Breast epithelium (tissue), 4 donors: Measurements from ENCODE around the gene USP2. TPM values are rescaled to one million over a fixed set of nuclear protein-coding genes. Genes with fewer than 3 reads are reported as not detected.

Experiments
- DNase-seq, 2 donors: peaks; one replicate each; pipeline ENCODE4 v3.0.0-alpha.2; 2019; ENCODE audit warnings: low spot score in 2 of 2
- H3K27ac ChIP-seq, 2 donors: fragments of 200-600 bp; sonication (generic) in 1 of 2; one replicate each; pipeline ENCODE4 v1.5.1; 2016 to 2019; ENCODE audit warnings: mild to moderate bottlenecking in 1 of 2
- H3K27me3 ChIP-seq, 2 donors: fragments of 200-600 bp; sonication (generic) in 1 of 2; one replicate each; pipeline versions ENCODE4 v1.5.1 to v1.6.0; 2017 to 2019; ENCODE audit warnings: control low read depth in 1 of 2, mild to moderate bottlenecking in 1 of 2
- H3K36me3 ChIP-seq: fragments of 200-600 bp; one replicate; pipeline ENCODE4 v1.5.1; 2019
- H3K4me1 ChIP-seq, 2 donors: fragments of 200-600 bp; sonication (generic); one replicate each; pipeline ENCODE4 v1.5.1; 2016 to 2019; ENCODE audit warnings: control low read depth in 1 of 2
- H3K4me3 ChIP-seq, 3 donors: fragments of 200-600 bp; sonication (generic); 1 replicate in 2 of 3; 2 replicates in 1 of 3; pipeline ENCODE4 v1.5.1; 2016 to 2019; ENCODE audit warnings: mild to moderate bottlenecking in 3 of 3, moderate library complexity in 2 of 3
- H3K9me3 ChIP-seq, 2 donors: fragments of 200-600 bp; sonication (generic) in 1 of 2; one replicate each; pipeline ENCODE4 v1.5.1; 2016 to 2019; ENCODE audit warnings: control low read depth in 1 of 2
- CTCF ChIP-seq, 3 donors: fragments of 450-650 bp; IDR thresholded peaks; one replicate each; pipeline ENCODE4 v1.5.1; 2016 to 2017; ENCODE audit warnings: antibody characterized with exemption in 3 of 3, mild to moderate bottlenecking in 3 of 3, moderate library complexity in 3 of 3
- POLR2A ChIP-seq: fragments of 450-650 bp; IDR thresholded peaks from one replicate; pipeline ENCODE4 v1.6.1; 2016; ENCODE audit warnings: antibody characterized with exemption, mild to moderate bottlenecking, moderate library complexity
- POLR2AphosphoS5 ChIP-seq, 3 donors: sonication (generic); formaldehyde crosslinking; IDR thresholded peaks; one replicate each; pipeline ENCODE4 v1.6.1; 2017; ENCODE audit warnings: antibody characterized with exemption in 3 of 3
- intact Hi-C: fragments of 100-400 bp; cut with DNase I; formaldehyde crosslinking; loops from one replicate; pipeline ENCODE4 v1.15.1; 2023; ENCODE audit warnings: low total_unique reads
- total RNA-seq, 3 donors: library from RNA; depleted of rRNA; stranded (reverse); fragments of >200 nt; gene quantifications; one replicate each; pipeline ENCODE4 v1.1.0, GENCODE V29; 2016

USP2 gene
- total RNA-seq, 3 donors from 2014 or later = 0.48 to 3.8 (median 2.0) TPM

DNA sequence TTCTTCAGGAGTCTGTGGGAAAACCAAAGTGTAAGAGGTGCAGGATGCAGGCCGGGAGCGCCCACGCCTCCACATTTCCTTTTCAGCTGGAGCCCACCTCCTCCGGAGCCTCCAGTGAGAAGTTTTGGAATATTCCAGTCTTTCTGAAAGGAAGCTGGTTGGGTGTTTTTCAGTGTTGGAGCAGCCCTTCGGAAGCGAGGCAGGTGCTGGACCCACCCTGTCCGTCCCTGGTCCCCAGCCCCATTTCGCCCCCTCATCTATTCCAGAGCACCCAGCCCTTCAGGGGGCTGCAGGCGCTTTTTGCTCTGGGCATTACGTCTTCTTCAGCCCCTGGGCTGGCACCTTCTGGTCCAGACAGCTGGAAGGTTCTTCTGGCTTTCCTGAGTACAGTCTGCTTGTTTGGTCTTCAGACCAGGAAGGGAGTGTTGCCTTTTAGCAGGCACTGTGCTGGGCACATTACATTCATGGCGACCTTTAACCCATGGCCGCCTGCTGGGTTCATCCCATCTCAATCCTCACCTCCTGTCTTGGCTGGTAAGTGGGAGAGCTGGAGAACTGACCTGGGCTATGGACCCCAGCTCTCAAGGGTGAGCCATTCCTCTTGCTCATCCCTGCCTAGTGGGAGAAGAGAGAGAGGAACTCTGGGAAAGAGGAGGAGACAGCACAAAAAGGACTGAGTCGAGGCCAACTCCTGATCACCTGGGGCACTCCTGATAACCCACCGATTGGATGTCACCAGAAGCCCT is 42.2 kb upstream of the USP2 start:
- no peak for TF ChIP-seq POLR2AphosphoS5 (IDR thresholded peaks at IDR 0.05)
- TF ChIP-seq CTCF (IDR thresholded peaks at IDR 0.05) = no peak
- no peak for TF ChIP-seq POLR2A
- DNase-seq = no peak
- H3K36me3 ChIP-seq = no peaks in the 10 kb centered on the region
- H3K27me3 ChIP-seq = peaks cover 2 to 31% of the 10 kb centered on the region in 2 donors
- intact Hi-C loops = no loop called here
- H3K4me3 ChIP-seq = peak overlapping the region; percentile 56 to 71 (median 60)
- H3K27ac ChIP-seq = peak overlapping the region in 1 of 2 donors; percentile 55
- no peaks in the 10 kb centered on the region for H3K9me3 ChIP-seq
- H3K4me1 ChIP-seq = no peaks in the 10 kb centered on the region

DNA sequence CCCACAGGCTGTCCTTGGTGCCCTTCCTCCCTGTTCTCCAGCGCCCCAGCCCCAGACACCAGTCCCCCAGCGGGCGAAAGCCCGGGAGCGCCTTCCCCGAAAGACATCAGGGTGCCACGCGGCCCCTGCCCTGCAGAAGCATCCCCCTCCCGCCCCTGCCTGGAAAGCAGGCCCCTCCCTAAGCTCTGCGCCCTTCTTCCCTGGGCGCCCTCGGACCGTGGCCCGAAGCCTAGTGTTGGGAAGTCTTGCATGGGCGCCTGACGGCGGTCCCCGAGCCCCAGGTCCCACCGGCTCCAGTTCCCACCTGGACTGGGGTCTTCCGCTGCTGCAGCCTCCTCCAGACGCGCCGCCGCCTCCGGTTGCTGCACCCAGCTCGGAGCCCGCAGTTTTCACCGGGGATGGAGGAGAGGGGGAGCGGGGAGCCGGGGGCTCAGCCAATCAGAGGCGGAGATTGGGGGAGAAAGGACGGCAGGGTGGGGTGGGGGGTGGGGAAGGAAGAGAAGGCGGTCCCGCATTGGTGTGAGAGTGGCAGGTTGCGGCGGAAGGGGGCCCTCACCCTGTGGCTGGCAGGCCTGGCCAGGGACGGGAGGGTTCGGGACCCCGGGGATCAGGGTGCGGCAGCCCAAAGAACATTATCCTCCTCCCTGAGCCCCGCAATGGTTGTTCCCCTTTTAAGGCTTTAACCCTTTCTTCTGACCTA is 41.5 kb upstream of the USP2 start, which contains the start of gene THY1:
Gene THY1 (minus strand): TSS at position 364 of the 700 bp plus-strand sequence. CDS start 2,267 bp downstream, outside the sequence.
- Histone ChIP-seq H3K36me3 (no peaks in the 10 kb centered on the region), H3K27ac (peak within 1 kb of the TSS; percentile 42 to 63), H3K4me3 (peak within 1 kb of the TSS; percentile 56 to 71 (median 60)), H3K9me3 (no peaks in the 10 kb centered on the region), H3K4me1 (no peaks in the 10 kb centered on the region), H3K27me3 (peaks cover 2 to 31% of the 10 kb centered on the region in 2 donors)
- no peak for DNase-seq
- intact Hi-C loops = no loop called here
- no peak for TF ChIP-seq POLR2AphosphoS5 (IDR thresholded peaks at IDR 0.05)

- no peaks in the 10 kb centered on the region for H3K4me1 ChIP-seq
- no peaks in the 10 kb centered on the region for H3K9me3 ChIP-seq
- no peak for DNase-seq
- peak overlapping the region; percentile 42 to 63 for H3K27ac ChIP-seq
- intact Hi-C loops = no loop called here
- H3K27me3 ChIP-seq = peaks cover 2 to 31% of the 10 kb centered on the region in 2 donors
- TF ChIP-seq CTCF (IDR thresholded peaks at IDR 0.05) = no peak
- no peak for TF ChIP-seq POLR2AphosphoS5 (IDR thresholded peaks at IDR 0.05)
- no peak for TF ChIP-seq POLR2A
- H3K36me3 ChIP-seq = no peaks in the 10 kb centered on the region
- peak overlapping the region; percentile 56 to 71 (median 60) for H3K4me3 ChIP-seq
These were observed 40.7 kb upstream of the USP2 start for GRCh38 chr11:119421941-119422808.

DNA sequence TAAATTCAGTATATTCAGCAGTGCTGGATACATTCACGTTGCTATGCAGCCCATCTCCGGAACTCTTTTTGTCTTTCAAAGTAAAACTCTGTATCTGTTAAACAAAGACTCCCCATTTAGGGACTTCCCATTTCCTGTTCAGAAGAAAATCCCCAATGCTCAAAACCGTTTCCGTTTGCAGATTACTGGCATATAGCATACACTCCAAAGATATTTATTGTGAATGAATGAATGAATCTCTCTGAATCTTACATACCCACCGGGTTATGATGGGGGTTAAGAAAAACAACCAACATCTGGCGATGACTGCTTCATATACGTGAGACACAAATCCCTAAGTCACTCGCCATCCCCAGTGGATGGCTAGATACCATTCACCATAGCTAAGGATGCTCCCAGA is 39.9 kb upstream of the USP2 start:
- TF ChIP-seq CTCF (IDR thresholded peaks at IDR 0.05) (no peak), POLR2A (no peak), POLR2AphosphoS5 (IDR thresholded peaks at IDR 0.05) (no peak)
- H3K27me3 ChIP-seq = peaks cover 2 to 31% of the 10 kb centered on the region in 2 donors
- no peaks in the 10 kb centered on the region for H3K9me3 ChIP-seq
- no peaks in the 10 kb centered on the region for H3K4me1 ChIP-seq
- peak overlapping the region; percentile 56 to 71 (median 60) for H3K4me3 ChIP-seq
- no peak overlapping the region for H3K27ac ChIP-seq
- H3K36me3 ChIP-seq = no peaks in the 10 kb centered on the region
- no peak for DNase-seq
- intact Hi-C loops = no loop called here

GRCh38 chr11:119420631-119421030 is 39.1 kb upstream of the USP2 start:
- H3K27me3 ChIP-seq = peaks cover 2 to 31% of the 10 kb centered on the region in 2 donors
- intact Hi-C loops = no loop called here
- H3K36me3 ChIP-seq = no peaks in the 10 kb centered on the region
- H3K27ac ChIP-seq = no peak overlapping the region
- H3K4me3 ChIP-seq = no peak overlapping the region
- no peaks in the 10 kb centered on the region for H3K9me3 ChIP-seq
- DNase-seq = no peak
- TF ChIP-seq POLR2AphosphoS5 (IDR thresholded peaks at IDR 0.05) = no peak
- no peaks in the 10 kb centered on the region for H3K4me1 ChIP-seq
